GM18951 (cell line): ENCODE results near the gene ME1.

Source experiments
- POLR2A ChIP-seq: IDR thresholded peaks from 4 replicates; pipeline ENCODE4 v1.6.1; 2011; ENCODE audit warnings: mild to moderate bottlenecking; ENCODE audit not compliant: insufficient read length, insufficient read depth; ENCODE audit errors: extremely low read depth
- in situ Hi-C: fragments of 300-500 bp; cut with MboI; formaldehyde crosslinking; loops from one replicate; pipeline ENCODE4 v1.12.0; 2022; ENCODE audit warnings: low sequenced_read_pairs, mixed read lengths, inconsistent platforms; ENCODE audit not compliant: unreplicated experiment

The ME1 gene

GRCh38 chr6:83231146-83231545, 199.7 kb downstream of the ME1 start:
- in situ Hi-C loops: no loop called here

DNA sequence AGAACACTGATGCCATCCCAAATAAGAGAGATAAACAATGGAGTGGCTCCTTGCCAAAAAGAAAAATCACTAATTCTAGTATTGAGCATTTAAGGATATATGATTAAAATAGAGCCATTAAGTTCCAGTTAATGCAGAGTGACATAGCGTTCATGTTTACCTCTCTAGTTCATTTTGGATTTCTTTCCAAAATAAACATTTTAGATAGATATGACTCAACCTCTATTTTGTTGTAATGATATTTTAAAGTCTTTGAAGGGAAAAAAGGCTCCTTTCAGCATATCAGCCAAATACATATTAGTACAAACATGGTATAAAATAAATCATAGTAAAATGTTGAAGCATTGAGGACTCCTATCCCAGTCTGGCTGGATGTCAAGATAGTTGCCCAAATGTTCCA, 204.3 kb downstream of the ME1 start:
- in situ Hi-C loops: no loop called here
- no peak for TF ChIP-seq POLR2A

More at GRCh38 chr6:83231146-83231545, 199.7 kb downstream of the ME1 start:
- TF ChIP-seq POLR2A: no peak

DNA sequence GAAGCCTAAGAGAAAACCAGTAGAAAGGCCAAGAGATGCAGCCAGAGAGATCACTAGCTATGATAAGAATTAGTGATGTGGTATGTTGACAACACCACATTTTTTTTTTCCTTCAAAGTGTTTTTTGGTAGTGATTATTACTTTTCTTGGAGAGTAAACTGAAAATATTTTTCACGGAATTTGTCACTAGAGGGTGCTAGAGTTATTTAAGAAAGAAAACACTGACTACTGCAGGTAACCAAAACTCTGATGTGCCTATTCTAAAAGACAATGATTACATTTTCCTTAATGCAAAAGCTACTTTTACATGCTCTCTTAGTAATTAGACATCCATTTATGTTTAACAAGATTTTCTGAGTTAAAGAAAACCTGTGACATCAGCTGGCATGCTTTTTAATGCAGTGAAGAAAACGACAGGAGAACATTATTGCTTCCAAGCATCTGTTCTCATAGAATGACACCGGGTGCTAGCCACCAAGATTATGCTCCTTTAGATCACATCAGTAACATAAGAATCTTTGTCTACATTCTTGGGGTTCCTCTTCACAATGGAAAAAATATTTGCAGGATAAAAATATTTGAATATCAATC, 208.9 kb downstream of the ME1 start:
- in situ Hi-C loops: loop anchor here (5.0 to 25.0 kb wide), 2 partner anchors 295 to 960 kb away; no protein-coding TSS in a partner anchor
- no peak for TF ChIP-seq POLR2A

- no peak for TF ChIP-seq POLR2A
- in situ Hi-C loops: loop anchor here (5.0 to 25.0 kb wide), 2 partner anchors 296 to 959 kb away; no protein-coding TSS in a partner anchor
Observed at GRCh38 chr6:83221276-83221675, 209.6 kb downstream of the ME1 start.

DNA sequence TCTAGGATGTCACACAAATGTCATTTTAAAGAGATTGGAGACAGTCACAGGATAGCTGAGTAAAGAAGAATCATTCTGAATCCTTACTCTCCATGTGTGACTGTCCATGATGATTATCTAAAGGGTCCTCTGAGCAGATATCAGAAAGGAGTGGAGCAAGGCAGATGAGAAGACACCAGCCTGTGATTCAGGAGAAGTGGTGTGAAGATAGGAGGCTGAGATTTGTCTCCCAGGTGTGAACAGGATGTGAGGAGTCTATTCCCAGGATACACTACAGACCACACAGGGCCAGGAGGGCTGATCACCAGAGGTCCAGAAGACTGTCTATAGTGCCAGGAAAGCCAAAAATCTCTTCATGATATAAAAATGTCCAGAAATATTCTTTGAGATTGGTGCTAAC, 210.7 kb downstream of the ME1 start:
- in situ Hi-C loops: loop anchor here (5.0 to 25.0 kb wide), 2 partner anchors 297 to 958 kb away; no protein-coding TSS in a partner anchor
- TF ChIP-seq POLR2A: no peak

- no peak for TF ChIP-seq POLR2A
- in situ Hi-C loops: loop anchor here (25.0 kb wide), 1 partner anchor 956 kb away; no protein-coding TSS in a partner anchor
Observed at GRCh38 chr6:83218646-83219045, 212.2 kb downstream of the ME1 start.

DNA sequence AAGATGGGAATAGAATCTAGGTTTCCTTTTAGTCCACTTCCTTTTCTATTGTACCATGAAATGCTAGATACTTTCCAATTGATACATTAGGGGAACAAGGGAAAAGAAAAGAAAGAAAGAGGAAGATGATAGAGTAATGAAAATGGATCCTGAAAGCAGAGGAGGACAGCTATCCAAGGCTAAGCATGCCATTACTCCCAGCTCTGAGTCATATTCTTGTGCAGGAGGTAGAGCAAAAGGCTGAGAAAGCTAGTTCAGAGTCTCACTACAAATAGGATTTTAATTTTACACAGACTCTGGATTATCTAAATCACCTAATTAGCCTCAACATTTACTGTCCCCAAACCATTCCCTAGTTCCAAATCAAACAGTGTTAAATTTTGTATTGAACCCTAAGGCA, 214.0 kb downstream of the ME1 start:
- no peak for TF ChIP-seq POLR2A
- in situ Hi-C loops: loop anchor here (25.0 kb wide), 1 partner anchor 955 kb away; no protein-coding TSS in a partner anchor

GRCh38 chr6:83215131-83216047, 215.5 kb downstream of the ME1 start:
- in situ Hi-C loops: loop anchor here (25.0 kb wide), 1 partner anchor 953 kb away; no protein-coding TSS in a partner anchor
- no peak for TF ChIP-seq POLR2A

DNA sequence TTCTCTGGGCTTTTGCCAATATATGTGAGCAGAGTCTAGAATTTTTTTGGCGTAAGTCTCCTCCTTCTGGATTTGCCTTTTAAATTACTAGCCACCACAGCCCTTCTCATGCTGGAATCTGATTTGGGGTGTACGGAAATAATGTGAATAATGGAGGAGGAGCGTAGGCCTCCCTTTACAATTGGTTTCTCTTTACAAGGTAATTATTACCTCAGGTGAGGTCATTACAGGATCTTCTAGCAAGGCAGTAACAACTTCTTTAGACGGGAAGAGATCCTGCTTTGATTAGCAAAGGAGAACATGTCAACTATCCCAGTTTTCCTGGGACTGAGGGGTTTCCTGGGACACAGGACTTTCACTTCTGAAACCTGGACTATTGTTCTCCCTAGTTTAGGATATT, 228.8 kb downstream of the ME1 start:
- in situ Hi-C loops: loop anchor here (25.0 kb wide), 1 partner anchor 940 kb away; no protein-coding TSS in a partner anchor
- TF ChIP-seq POLR2A: no peak

DNA sequence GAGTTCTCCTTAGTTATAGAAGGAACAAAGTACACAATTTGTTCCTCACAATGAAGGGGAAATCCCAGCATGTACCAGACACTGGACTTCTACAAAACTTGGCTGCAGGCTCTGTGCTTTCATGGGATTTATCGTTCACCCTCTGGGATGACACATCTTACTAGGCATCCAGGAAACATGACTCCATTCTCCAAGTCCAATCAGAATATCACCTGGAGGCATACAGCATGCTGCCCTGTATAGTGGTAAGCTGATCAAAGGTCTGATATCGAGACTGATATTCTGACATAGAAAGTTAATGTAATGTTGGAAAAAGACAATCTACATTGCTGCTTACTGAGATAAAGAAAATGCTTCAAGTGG, 231.0 kb downstream of the ME1 start:
- in situ Hi-C loops: loop anchor here (25.0 kb wide), 1 partner anchor 938 kb away; no protein-coding TSS in a partner anchor
- no peak for TF ChIP-seq POLR2A

- TF ChIP-seq POLR2A: no peak
- in situ Hi-C loops: no loop called here
Observed at GRCh38 chr6:83199173-83199862, 231.5 kb downstream of the ME1 start.

DNA sequence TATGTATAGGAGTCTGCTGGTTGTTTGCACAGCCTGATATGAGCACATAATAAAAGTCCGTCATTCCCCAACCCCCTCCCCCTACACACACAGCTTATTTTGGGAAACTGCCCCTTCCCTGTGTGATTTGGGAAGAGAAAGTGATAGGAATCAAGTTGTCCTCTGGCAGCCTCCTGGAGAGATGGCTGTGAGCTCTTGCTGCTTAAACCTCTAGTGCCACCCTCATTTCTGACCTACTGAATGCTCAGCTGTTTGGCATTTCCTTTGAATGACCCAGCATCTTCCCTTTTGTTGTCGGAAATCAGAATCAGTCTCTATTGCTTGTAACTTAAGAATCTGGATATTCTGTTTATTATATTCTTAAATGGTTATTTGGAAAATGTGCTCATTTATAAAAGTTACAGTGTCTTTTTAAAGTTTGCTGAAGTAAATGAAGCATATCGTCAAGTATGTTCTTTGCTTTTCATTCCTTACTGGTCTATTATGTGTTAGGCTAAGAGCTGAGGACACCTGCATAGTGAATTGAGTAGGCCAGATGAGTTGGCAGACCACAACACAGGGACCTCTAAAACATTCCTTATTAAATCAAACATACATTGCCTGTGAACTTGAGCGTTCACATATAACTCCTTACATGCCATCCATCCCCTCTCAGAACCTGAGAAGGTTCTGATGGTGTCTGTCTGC, 232.2 kb downstream of the ME1 start:
- TF ChIP-seq POLR2A: no peak
- in situ Hi-C loops: no loop called here
